HFF-Myc (cell line): ENCODE data around the gene SPTBN4.
A peak's percentile ranks its signal among the peaks of the same experiment; 100 is the strongest.
"Not testable (repeated sequence)": the region's sequence is repeated elsewhere in the genome, so short reads cannot be mapped to it uniquely, and the experiment has no call there.

Experiments used
- DNase-seq: peaks from one replicate; pipeline ENCODE4 v3.0.0-alpha.2; 2011; ENCODE audit warnings: low read depth; ENCODE audit errors: extremely low read depth
- H3K4me3 ChIP-seq: replicated peaks from 2 replicates; pipeline ENCODE4 v1.5.1; 2011; ENCODE audit warnings: low read depth, mild to moderate bottlenecking, control low read depth, low read length
- CTCF ChIP-seq: IDR thresholded peaks from 2 replicates; pipeline ENCODE4 v1.5.1; 2012; ENCODE audit warnings: mild to moderate bottlenecking, low read depth, low read length, control low read depth; ENCODE audit errors: missing control alignments

Gene SPTBN4

GRCh38 chr19:40534148-40534547 lies 67.3 kb downstream of the SPTBN4 start:
- TF ChIP-seq CTCF = no peak
- H3K4me3 ChIP-seq = no peak overlapping the region

GRCh38 chr19:40539070-40539469 lies 72.3 kb downstream of the SPTBN4 start:
- peak; percentile 16 for TF ChIP-seq CTCF
- H3K4me3 ChIP-seq = no peak overlapping the region
- no peak for DNase-seq

More at GRCh38 chr19:40534148-40534547, 67.3 kb downstream of the SPTBN4 start:
- DNase-seq = no peak

- H3K4me3 ChIP-seq = no peak overlapping the region
- peak; percentile 49 for DNase-seq
- no peak for TF ChIP-seq CTCF
Measured at GRCh38 chr19:40542202-40542859, 75.5 kb downstream of the SPTBN4 start.

- no peak for DNase-seq
- no peak overlapping the region for H3K4me3 ChIP-seq
- no peak for TF ChIP-seq CTCF
Measured at GRCh38 chr19:40543029-40543597, 76.3 kb downstream of the SPTBN4 start.

- not testable (repeated sequence) for H3K4me3 ChIP-seq, DNase-seq
Measured at GRCh38 chr19:40546153-40546841, 79.5 kb downstream of the SPTBN4 start.

GRCh38 chr19:40547190-40547589 lies 80.4 kb downstream of the SPTBN4 start:
- not testable (repeated sequence) for DNase-seq, H3K4me3 ChIP-seq

GRCh38 chr19:40547836-40548235 lies 81.0 kb downstream of the SPTBN4 start:
- TF ChIP-seq CTCF = no peak
- DNase-seq = no peak
- H3K4me3 ChIP-seq = no peak overlapping the region
